ENCODE measurements around the gene LMF2.

LMF2 gene

DNA sequence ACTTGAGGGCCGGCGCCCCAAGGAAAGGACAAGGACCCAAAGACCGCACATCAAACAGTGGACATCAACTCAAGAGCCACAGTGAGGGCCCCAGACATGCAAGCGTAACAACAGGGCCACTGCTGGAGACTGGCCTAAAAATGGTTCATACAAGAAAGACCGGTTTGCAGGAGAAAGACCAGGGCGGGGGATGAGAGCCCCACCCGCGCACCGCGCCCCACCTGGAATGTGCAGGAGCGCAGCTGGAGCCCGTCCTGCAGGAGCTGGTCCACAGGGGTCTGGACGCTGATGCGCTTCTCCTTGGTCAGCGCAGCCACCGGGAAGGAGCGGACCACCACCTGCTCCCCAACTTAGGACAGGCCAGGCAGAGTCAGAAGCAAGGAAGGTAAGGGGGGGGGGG lies 46.6 kb downstream of the LMF2 start:
- DNase-seq, result no peak

DNA sequence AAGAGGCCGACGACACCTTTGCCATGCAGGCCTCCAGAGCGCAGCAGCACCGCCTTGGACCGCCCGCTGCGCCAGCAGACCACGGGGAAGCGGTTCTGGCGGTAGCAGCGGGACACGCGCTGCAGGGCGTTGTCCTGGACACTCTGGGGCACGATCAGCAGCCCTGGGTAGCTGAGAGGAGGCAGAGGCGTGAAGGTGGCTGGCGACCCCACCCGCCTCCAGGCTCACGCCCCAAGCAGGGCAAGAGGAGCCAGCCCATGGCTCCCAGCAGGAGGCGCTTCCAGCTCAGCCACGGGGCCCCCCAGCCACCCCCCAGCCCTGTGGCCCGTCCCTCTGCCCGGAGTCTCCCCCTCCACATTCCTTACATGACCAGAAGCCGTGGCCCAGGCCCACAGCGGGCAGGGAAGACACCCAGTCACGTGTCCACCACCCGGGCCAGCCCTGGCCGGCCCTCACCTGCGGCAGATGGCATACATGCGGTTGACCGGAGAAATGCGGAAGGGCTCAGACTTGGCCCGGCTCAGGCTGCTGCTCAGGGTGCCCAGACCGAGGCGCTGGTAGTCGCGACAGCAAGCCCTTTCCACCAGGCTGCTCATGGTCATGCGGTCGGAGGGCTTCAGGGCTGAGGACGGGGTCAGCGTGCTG lies 47.9 kb downstream of the LMF2 start:
- DNase-seq, result no peak

- DNase-seq, result no peak
Measured at GRCh38 chr22:50459016-50459415, 48.5 kb downstream of the LMF2 start.

GRCh38 chr22:50456466-50457234 lies 50.9 kb downstream of the LMF2 start:
- no peak for DNase-seq

- no peak for DNase-seq
Measured at GRCh38 chr22:50456026-50456425, 51.5 kb downstream of the LMF2 start.

DNA sequence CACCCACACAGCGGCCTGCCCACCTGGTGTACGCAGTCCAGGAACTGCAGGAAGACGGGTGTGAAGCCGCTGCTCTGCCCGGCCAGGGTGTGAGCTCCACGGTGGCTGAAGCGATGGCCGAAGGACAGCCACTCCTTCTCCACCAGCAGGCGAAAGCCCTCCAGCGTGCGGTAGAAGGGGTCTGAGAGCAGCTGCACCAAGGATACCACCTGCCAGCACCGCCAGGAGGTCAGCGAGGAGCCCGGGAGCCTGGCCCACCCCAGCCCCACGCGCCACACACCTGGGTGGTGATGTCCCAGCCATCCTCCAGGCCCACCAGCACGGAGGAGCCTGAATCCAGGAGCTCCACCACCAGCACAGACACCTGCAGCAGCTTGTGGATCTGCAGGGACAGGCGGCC lies 52.3 kb downstream of the LMF2 start:
- DNase-seq, result no peak

GRCh38 chr22:50454556-50455075 lies 52.9 kb downstream of the LMF2 start:
- no peak for DNase-seq
